HG03469 (cell line): ENCODE results near the gene ECT2L.

Source experiments
- ATAC-seq: cut with Tn5 transposase; IDR thresholded peaks from one replicate; pipeline ENCODE4 v1.9.1; 2021; ENCODE audit warnings: mild to moderate bottlenecking, moderate library complexity, moderate number of reproducible peaks; ENCODE audit not compliant: unreplicated experiment

ECT2L gene

GRCh38 chr6:138803331-138803730, 7.4 kb downstream of the ECT2L start:
- ATAC-seq = no peak

GRCh38 chr6:138803861-138804260, 8.0 kb downstream of the ECT2L start:
- no peak for ATAC-seq

GRCh38 chr6:138805016-138805765, 9.3 kb downstream of the ECT2L start:
- no peak for ATAC-seq

- no peak for ATAC-seq
Observed at GRCh38 chr6:138806889-138807288, 11.0 kb downstream of the ECT2L start.

- ATAC-seq = no peak
Observed at GRCh38 chr6:138809677-138810076, 13.8 kb downstream of the ECT2L start.

- ATAC-seq = no peak
Observed at GRCh38 chr6:138811866-138812265, 16.0 kb downstream of the ECT2L start.

- ATAC-seq = no peak
Observed at GRCh38 chr6:138814179-138814834, 18.4 kb downstream of the ECT2L start.

- no peak for ATAC-seq
Observed at GRCh38 chr6:138815221-138815620, 19.3 kb downstream of the ECT2L start.

GRCh38 chr6:138815797-138816528, 20.1 kb downstream of the ECT2L start:
- peak; percentile 47 for ATAC-seq

GRCh38 chr6:138817799-138818198, 21.9 kb downstream of the ECT2L start:
- ATAC-seq = no peak

- ATAC-seq = peak; percentile 68
Observed at GRCh38 chr6:138818496-138819194, 22.8 kb downstream of the ECT2L start.

GRCh38 chr6:138821519-138821918, 25.6 kb downstream of the ECT2L start:
- ATAC-seq = no peak

- no peak for ATAC-seq
Observed at GRCh38 chr6:138824482-138825144, 28.7 kb downstream of the ECT2L start.

GRCh38 chr6:138830248-138830647, 34.4 kb downstream of the ECT2L start:
- no peak for ATAC-seq

GRCh38 chr6:138832182-138832581, 36.3 kb downstream of the ECT2L start:
- no peak for ATAC-seq

- ATAC-seq = no peak
Observed at GRCh38 chr6:138833816-138834539, 38.1 kb downstream of the ECT2L start.

- ATAC-seq = no peak
Observed at GRCh38 chr6:138837246-138837645, 41.4 kb downstream of the ECT2L start.

GRCh38 chr6:138844192-138844591, 48.3 kb downstream of the ECT2L start:
- no peak for ATAC-seq

- no peak for ATAC-seq
Observed at GRCh38 chr6:138847884-138848283, 52.0 kb downstream of the ECT2L start.

- ATAC-seq = no peak
Observed at GRCh38 chr6:138848461-138848860, 52.6 kb downstream of the ECT2L start.
